ENCODE measurements around the gene KLHL26.

KLHL26 gene, protein sequence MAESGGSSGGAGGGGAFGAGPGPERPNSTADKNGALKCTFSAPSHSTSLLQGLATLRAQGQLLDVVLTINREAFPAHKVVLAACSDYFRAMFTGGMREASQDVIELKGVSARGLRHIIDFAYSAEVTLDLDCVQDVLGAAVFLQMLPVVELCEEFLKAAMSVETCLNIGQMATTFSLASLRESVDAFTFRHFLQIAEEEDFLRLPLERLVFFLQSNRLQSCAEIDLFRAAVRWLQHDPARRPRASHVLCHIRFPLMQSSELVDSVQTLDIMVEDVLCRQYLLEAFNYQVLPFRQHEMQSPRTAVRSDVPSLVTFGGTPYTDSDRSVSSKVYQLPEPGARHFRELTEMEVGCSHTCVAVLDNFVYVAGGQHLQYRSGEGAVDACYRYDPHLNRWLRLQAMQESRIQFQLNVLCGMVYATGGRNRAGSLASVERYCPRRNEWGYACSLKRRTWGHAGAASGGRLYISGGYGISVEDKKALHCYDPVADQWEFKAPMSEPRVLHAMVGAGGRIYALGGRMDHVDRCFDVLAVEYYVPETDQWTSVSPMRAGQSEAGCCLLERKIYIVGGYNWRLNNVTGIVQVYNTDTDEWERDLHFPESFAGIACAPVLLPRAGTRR

DNA sequence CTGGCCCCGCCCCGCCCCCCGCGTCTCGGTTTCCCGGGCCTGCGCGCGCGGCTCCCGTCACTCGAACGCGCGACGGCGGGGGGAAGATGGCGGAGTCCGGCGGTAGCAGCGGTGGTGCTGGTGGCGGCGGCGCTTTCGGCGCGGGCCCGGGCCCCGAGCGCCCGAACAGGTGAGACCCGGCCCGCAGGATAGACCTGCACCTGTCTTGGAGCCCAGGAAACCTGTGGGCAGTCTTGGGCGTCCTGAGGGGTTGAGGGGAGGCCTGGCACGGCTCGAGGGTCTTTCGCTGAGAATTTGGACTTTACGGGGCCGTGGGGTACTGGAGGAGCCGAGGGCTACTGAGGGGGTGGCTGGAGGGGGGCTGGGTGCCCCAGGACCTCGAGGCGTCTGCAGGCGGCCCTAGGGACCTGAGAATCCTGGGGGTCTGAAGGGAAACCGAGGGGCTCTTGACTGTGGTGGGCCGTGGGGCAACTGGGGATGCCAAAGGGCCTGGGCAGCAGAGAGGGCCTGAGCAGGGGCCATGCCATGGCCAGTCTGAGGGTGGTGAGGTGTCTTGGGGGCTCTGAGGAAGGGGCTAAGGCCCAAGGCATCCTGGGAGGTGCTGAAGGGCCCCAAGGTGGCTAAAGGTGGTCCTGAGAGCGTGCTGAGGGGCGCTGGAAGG, at the start of gene KLHL26:
TSS of gene KLHL26 (plus strand) at position 60 of the 661 bp plus-strand sequence. CDS start at position 87, 27 bp downstream.
- Histone ChIP-seq H3K27me3 (ENCODE audit: low read depth, low read length) (peaks cover 7% of the 10 kb centered on the region), H3K4me3 (ENCODE audit: low read length) (peak within 1 kb of the TSS; percentile 87), H3K79me2 (ENCODE audit: low read length) (peaks cover 37% of the 10 kb centered on the region), H3K9me3 (ENCODE audit: insufficient read depth, low read length) (no peaks in the 10 kb centered on the region), H3K27ac (ENCODE audit: low read length) (peak within 1 kb of the TSS; percentile 31), H4K20me1 (ENCODE audit: insufficient read depth, low read length) (peaks cover 15% of the 10 kb centered on the region; the same call in 1 of the 2 replicates), H3K4me1 (ENCODE audit: low read length) (peaks cover 15% of the 10 kb centered on the region), H2AFZ (ENCODE audit: low read depth, low read length) (peak within 1 kb of the TSS; percentile 85), H3K36me3 (replicated peaks; ENCODE audit: low read depth, low read length) (no peaks in the 10 kb centered on the region), H3K9ac (ENCODE audit: low read length) (peak within 1 kb of the TSS; percentile 91), H3K4me2 (ENCODE audit: low read length) (peak within 1 kb of the TSS; percentile 96)
- TF ChIP-seq EZH2phosphoT487 (IDR thresholded peaks at IDR 0.05; ENCODE audit: low read depth), result no peak
- TF ChIP-seq, protein P1, sequence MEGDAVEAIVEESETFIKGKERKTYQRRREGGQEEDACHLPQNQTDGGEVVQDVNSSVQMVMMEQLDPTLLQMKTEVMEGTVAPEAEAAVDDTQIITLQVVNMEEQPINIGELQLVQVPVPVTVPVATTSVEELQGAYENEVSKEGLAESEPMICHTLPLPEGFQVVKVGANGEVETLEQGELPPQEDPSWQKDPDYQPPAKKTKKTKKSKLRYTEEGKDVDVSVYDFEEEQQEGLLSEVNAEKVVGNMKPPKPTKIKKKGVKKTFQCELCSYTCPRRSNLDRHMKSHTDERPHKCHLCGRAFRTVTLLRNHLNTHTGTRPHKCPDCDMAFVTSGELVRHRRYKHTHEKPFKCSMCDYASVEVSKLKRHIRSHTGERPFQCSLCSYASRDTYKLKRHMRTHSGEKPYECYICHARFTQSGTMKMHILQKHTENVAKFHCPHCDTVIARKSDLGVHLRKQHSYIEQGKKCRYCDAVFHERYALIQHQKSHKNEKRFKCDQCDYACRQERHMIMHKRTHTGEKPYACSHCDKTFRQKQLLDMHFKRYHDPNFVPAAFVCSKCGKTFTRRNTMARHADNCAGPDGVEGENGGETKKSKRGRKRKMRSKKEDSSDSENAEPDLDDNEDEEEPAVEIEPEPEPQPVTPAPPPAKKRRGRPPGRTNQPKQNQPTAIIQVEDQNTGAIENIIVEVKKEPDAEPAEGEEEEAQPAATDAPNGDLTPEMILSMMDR (IDR thresholded peaks at IDR 0.05; ENCODE audit: low read depth, low read length), result no peak

DNA sequence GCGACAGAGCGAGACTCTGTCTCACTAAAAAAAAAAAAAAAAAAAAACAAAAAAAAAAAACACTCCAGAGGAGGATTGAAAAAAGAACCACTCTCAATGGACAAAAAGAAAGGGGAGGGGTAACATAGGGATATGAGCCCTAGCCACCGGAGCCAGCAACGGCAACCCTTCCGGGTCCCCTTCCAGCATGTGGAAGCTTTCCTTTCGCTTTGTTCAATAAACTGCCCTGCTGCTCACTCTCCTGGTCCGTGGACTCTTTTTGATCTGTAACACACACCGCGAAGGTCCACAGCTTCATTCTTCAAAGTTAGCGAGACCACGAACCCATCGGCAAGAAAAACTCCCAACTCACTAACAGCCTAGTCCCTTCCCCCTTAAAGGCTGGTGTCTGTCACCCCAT, 49.3 kb upstream of the KLHL26 start:
- Histone ChIP-seq H4K20me1 (ENCODE audit: insufficient read depth, low read length) (no peaks in the 10 kb centered on the region; the same call in 1 of the 2 replicates), H3K4me3 (ENCODE audit: low read length) (peak overlapping the region; percentile 86), H3K27me3 (ENCODE audit: low read depth, low read length) (no peaks in the 10 kb centered on the region), H3K36me3 (replicated peaks; ENCODE audit: low read depth, low read length) (peaks cover 13% of the 10 kb centered on the region), H2AFZ (ENCODE audit: low read depth, low read length) (0 out of 2 replicates have a peak overlapping the region, but pooled peaks have one; percentile 93), H3K4me1 (ENCODE audit: low read length) (peaks cover 34% of the 10 kb centered on the region), H3K9me3 (ENCODE audit: insufficient read depth, low read length) (peaks cover 6% of the 10 kb centered on the region; the same call in 1 of the 2 replicates), H3K9ac (ENCODE audit: low read length) (peak overlapping the region; percentile 92; the same call in 1 of the 2 replicates), H3K27ac (ENCODE audit: low read length) (peak overlapping the region; percentile 92), H3K79me2 (ENCODE audit: low read length) (peaks cover 15% of the 10 kb centered on the region), H3K4me2 (ENCODE audit: low read length) (peak overlapping the region; percentile 98)
- TF ChIP-seq, protein P1 (IDR thresholded peaks at IDR 0.05; ENCODE audit: low read depth, low read length), result no peak
- TF ChIP-seq EZH2phosphoT487 (IDR thresholded peaks at IDR 0.05; ENCODE audit: low read depth), result no peak

- Histone ChIP-seq H3K9me3 (ENCODE audit: insufficient read depth, low read length) (peaks cover 6% of the 10 kb centered on the region; the same call in 1 of the 2 replicates), H4K20me1 (ENCODE audit: insufficient read depth, low read length) (no peaks in the 10 kb centered on the region; the same call in 1 of the 2 replicates), H3K36me3 (replicated peaks; ENCODE audit: low read depth, low read length) (peaks cover 13% of the 10 kb centered on the region), H3K4me3 (ENCODE audit: low read length) (peak overlapping the region; percentile 86), H3K4me2 (ENCODE audit: low read length) (peak overlapping the region; percentile 98), H3K9ac (ENCODE audit: low read length) (peak overlapping the region; percentile 92), H3K27ac (ENCODE audit: low read length) (peak overlapping the region; percentile 92), H3K79me2 (ENCODE audit: low read length) (peaks cover 15% of the 10 kb centered on the region), H3K27me3 (ENCODE audit: low read depth, low read length) (no peaks in the 10 kb centered on the region), H3K4me1 (ENCODE audit: low read length) (peaks cover 34% of the 10 kb centered on the region), H2AFZ (ENCODE audit: low read depth, low read length) (peak overlapping the region; percentile 93)
- TF ChIP-seq, protein P1 (IDR thresholded peaks at IDR 0.05; ENCODE audit: low read depth, low read length), result no peak
- TF ChIP-seq EZH2phosphoT487 (IDR thresholded peaks at IDR 0.05; ENCODE audit: low read depth), result no peak
Measured at GRCh38 chr19:18587962-18588610, 48.7 kb upstream of the KLHL26 start.
